Peyer's patch (tissue), 4 donors: ENCODE data around the gene SLC46A3.

Experiments used
- POLR2A ChIP-seq, 2 donors: fragments of 450-650 bp; IDR thresholded peaks; one replicate each; pipeline ENCODE4 v1.5.1; 2017; ENCODE audit warnings: antibody characterized with exemption in 2 of 2, mild to moderate bottlenecking in 2 of 2, moderate library complexity in 2 of 2
- TF ChIP-seq, protein P1 (sequence below), 6 experiments: fragments of 450-650 bp in 4 of 6; fragments of 200-600 bp in 2 of 6; sonication (generic) in 1 of 6; IDR thresholded peaks; one replicate each; pipeline ENCODE4 v1.5.1; 2017 to 2019; ENCODE audit warnings: antibody characterized with exemption in 6 of 6, mild to moderate bottlenecking in 3 of 6, moderate library complexity in 1 of 6

DNA sequence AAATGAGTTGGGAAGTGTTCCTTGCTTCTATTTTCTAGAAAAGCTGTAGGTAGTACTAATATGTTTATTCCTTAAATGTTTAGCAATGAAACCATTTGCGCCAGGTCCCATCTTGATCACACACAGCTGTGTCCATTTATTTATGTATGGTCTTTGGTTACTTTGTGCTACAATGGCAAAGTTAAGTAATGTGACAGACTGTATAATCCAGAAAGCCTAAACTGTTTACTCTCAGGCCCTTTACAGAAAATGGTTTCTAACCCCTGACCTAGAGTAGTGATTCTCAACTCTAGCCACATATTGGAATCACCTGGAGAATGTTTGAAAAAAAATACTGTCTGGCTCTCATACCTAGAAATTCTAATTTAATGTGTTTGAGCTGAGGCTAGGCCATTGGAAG is 21.3 kb downstream of the SLC46A3 start:
- TF ChIP-seq POLR2A (IDR thresholded peaks at IDR 0.05) = no peak
- TF ChIP-seq, protein P1, sequence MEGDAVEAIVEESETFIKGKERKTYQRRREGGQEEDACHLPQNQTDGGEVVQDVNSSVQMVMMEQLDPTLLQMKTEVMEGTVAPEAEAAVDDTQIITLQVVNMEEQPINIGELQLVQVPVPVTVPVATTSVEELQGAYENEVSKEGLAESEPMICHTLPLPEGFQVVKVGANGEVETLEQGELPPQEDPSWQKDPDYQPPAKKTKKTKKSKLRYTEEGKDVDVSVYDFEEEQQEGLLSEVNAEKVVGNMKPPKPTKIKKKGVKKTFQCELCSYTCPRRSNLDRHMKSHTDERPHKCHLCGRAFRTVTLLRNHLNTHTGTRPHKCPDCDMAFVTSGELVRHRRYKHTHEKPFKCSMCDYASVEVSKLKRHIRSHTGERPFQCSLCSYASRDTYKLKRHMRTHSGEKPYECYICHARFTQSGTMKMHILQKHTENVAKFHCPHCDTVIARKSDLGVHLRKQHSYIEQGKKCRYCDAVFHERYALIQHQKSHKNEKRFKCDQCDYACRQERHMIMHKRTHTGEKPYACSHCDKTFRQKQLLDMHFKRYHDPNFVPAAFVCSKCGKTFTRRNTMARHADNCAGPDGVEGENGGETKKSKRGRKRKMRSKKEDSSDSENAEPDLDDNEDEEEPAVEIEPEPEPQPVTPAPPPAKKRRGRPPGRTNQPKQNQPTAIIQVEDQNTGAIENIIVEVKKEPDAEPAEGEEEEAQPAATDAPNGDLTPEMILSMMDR (IDR thresholded peaks at IDR 0.05) = no peak
